GM23338 (cell line): ENCODE results near the gene BORCS8. TPM values are rescaled to one million over a fixed set of nuclear protein-coding genes. Genes with fewer than 3 reads are reported as not detected.

Experiments used
- ATAC-seq: fragments of 200-7000 bp; cut with Tn5 transposase; 3 replicates; pipeline ENCODE4 v1.9.1; 2020
- DNase-seq: peaks from one replicate; pipeline ENCODE4 v3.0.0-alpha.2; 2015; ENCODE audit warnings: low spot score
- H2AFZ ChIP-seq: fragments of 200-600 bp; sonication (generic); 2 replicates; pipeline ENCODE4 v1.8.0; 2016; ENCODE audit warnings: antibody characterized with exemption, mild to moderate bottlenecking, moderate library complexity
- H3F3A ChIP-seq: fragments of 200-600 bp; sonication (generic); replicated peaks from 2 replicates; pipeline ENCODE4 v1.8.0; 2017; ENCODE audit warnings: antibody characterized with exemption, mixed run types, low read depth
- H3K27ac ChIP-seq: fragments of 200-600 bp; sonication (generic); 2 replicates; pipeline ENCODE4 v1.6.1; 2016; ENCODE audit warnings: low read depth
- H3K27me3 ChIP-seq: fragments of 200-600 bp; sonication (generic); 2 replicates; pipeline ENCODE4 v1.8.0; 2016; ENCODE audit warnings: mild to moderate bottlenecking, mixed run types, moderate library complexity; ENCODE audit not compliant: insufficient read depth
- H3K36me3 ChIP-seq: fragments of 200-600 bp; sonication (generic); 2 replicates; pipeline ENCODE4 v1.8.0; 2016; ENCODE audit warnings: mild to moderate bottlenecking; ENCODE audit not compliant: insufficient read depth
- H3K4me1 ChIP-seq: fragments of 200-600 bp; sonication (generic); 2 replicates; pipeline ENCODE4 v1.8.0; 2016; ENCODE audit warnings: mild to moderate bottlenecking, moderate library complexity; ENCODE audit not compliant: insufficient read depth
- H3K4me2 ChIP-seq: fragments of 200-600 bp; sonication (generic); 2 replicates; pipeline ENCODE4 v1.7.1; 2017; ENCODE audit warnings: mixed run types
- H3K4me3 ChIP-seq: fragments of 200-600 bp; sonication (generic); 2 replicates; pipeline ENCODE4 v1.6.1; 2016; ENCODE audit warnings: mixed run types
- H3K79me2 ChIP-seq: fragments of 200-600 bp; sonication (generic); replicated peaks from 2 replicates; pipeline ENCODE4 v1.8.0; 2017; ENCODE audit warnings: mild to moderate bottlenecking; ENCODE audit not compliant: insufficient read depth
- H3K9me2 ChIP-seq: fragments of 200-600 bp; sonication (generic); 2 replicates; pipeline ENCODE4 v1.8.0; 2017; ENCODE audit not compliant: insufficient read depth
- H4K20me1 ChIP-seq: fragments of 200-600 bp; sonication (generic); replicated peaks from 2 replicates; pipeline ENCODE4 v1.8.0; 2017; ENCODE audit warnings: mild to moderate bottlenecking; ENCODE audit not compliant: insufficient read depth
- H3K27ac Mint-ChIP-seq: 2 replicates; pipeline ENCODE4 v1.8.0; 2020; ENCODE audit warnings: inconsistent platforms, mild to moderate bottlenecking, moderate library complexity, mixed read lengths
- H3K27me3 Mint-ChIP-seq: 3 replicates; pipeline ENCODE4 v1.8.0; 2022; ENCODE audit warnings: low read depth, mild to moderate bottlenecking, moderate library complexity, mixed read lengths, inconsistent platforms; ENCODE audit not compliant: insufficient read depth, poor library complexity
- H3K36me3 Mint-ChIP-seq: 3 replicates; pipeline ENCODE4 v1.8.0; 2021; ENCODE audit warnings: low read depth, mild to moderate bottlenecking, inconsistent platforms, moderate library complexity, mixed read lengths
- H3K4me1 Mint-ChIP-seq: 3 replicates; pipeline ENCODE4 v1.8.0; 2020; ENCODE audit warnings: mild to moderate bottlenecking, inconsistent platforms, mixed read lengths
- H3K4me3 Mint-ChIP-seq: 3 replicates; pipeline ENCODE4 v1.8.0; 2021; ENCODE audit warnings: moderate library complexity, mild to moderate bottlenecking, inconsistent platforms, mixed read lengths
- H3K9me3 Mint-ChIP-seq: 3 replicates; pipeline ENCODE4 v1.8.0; 2020; ENCODE audit warnings: moderate library complexity, mild to moderate bottlenecking, inconsistent platforms, mixed read lengths
- CREB1 ChIP-seq: fragments of 250-450 bp; sonication (Bioruptor Pico); IDR thresholded peaks from 2 replicates; pipeline ENCODE4 v1.5.0; 2020; ENCODE audit warnings: low read depth, mild to moderate bottlenecking, moderate library complexity
- EZH2 ChIP-seq: fragments of 200-600 bp; sonication (generic); IDR thresholded peaks from one replicate; pipeline ENCODE4 v1.8.0; 2017; ENCODE audit warnings: antibody characterized with exemption, mild to moderate bottlenecking, low read depth; ENCODE audit not compliant: unreplicated experiment
- JUNB ChIP-seq: IDR thresholded peaks from one replicate; pipeline ENCODE4 v1.6.1; 2016; ENCODE audit warnings: antibody characterized with exemption; ENCODE audit not compliant: unreplicated experiment
- NANOG ChIP-seq: IDR thresholded peaks from 2 replicates; pipeline ENCODE4 v1.6.1; 2016; ENCODE audit warnings: antibody characterized with exemption, borderline replicate concordance
- POLR2AphosphoS5 ChIP-seq: IDR thresholded peaks from 2 replicates; pipeline ENCODE4 v1.6.1; 2016; ENCODE audit warnings: antibody characterized with exemption, low read depth
- STAT1 ChIP-seq: IDR thresholded peaks from one replicate; pipeline ENCODE4 v1.6.1; 2016; ENCODE audit warnings: antibody characterized with exemption; ENCODE audit not compliant: unreplicated experiment
- ZNF331 ChIP-seq: fragments of 250-450 bp; sonication (Bioruptor Pico); IDR thresholded peaks from 2 replicates; pipeline ENCODE4 v1.5.0; 2020; ENCODE audit warnings: low read depth, mild to moderate bottlenecking, moderate library complexity
- polyA plus RNA-seq: library from polyadenylated mRNA; unstranded; fragments of >200 nt; fragmentation: Nextera tagmentation; extraction: Ambion mirVana; gene quantifications from 2 replicates; pipeline ENCODE4 v1.2.1, GENCODE V29; 2016
- total RNA-seq: library from RNA; depleted of rRNA; stranded (reverse); fragments of >200 nt; shearing (Covaris generic); gene quantifications from 2 replicates; pipeline ENCODE4 v1.2.3, GENCODE V29; 2014
- TF ChIP-seq, protein P1 (sequence below): fragments of 250-450 bp; sonication (Bioruptor Pico); IDR thresholded peaks from 2 replicates; pipeline ENCODE4 v1.5.0; 2020; ENCODE audit warnings: mild to moderate bottlenecking, moderate library complexity
- TF ChIP-seq, protein P2 (sequence below): IDR thresholded peaks from 2 replicates; pipeline ENCODE4 v1.6.1; 2016; ENCODE audit warnings: antibody characterized with exemption

BORCS8 gene
- total and polyA plus RNA-seq, 2 experiments from 2014 or later: 15.1 to 18.8 TPM

DNA sequence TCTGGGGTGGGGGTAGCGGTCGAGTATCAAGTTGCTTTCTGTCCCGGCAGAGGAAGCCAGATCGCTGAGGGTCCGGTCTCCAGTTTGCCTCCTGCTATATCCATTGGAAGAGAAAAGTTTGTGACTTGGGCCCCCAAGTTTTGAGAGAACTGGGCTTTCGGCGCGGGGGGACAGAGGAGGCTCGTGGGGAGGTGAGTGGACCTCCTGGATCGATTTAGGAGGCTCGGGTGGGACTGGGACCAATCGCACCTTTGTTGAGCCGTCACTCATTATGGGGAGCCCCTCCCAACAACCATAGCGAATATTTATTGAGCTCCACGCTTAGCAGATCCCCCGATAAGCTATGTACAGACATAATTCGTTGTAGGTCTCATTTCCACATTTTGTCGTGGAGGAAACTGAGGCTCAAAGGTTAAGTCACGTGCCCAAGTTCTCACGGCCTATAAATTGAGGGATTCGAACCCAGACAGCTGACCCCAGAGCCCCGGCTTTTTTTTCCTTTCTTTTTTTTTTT lies 1.0 kb upstream of the BORCS8 start:
- DNase-seq (no peak), ATAC-seq (peak; percentile 5)
- Mint-ChIP-seq H3K36me3 (peaks cover 15% of the 10 kb centered on the region; the same call in 2 of the 3 replicates), H3K27me3 (peaks cover 19% of the 10 kb centered on the region), H3K4me1 (peaks cover 10% of the 10 kb centered on the region), H3K4me3 (peak overlapping the region; percentile 99), H3K9me3 (no peaks in the 10 kb centered on the region; the same call in 2 of the 3 replicates), H3K27ac (peak overlapping the region; percentile 97)
- H3K9me2 ChIP-seq: no peaks in the 10 kb centered on the region
- peaks cover 7% of the 10 kb centered on the region; the same call in 1 of the 2 replicates for H3K4me1 ChIP-seq
- no peaks in the 10 kb centered on the region for H3K27me3 ChIP-seq
- peak; percentile 58 for TF ChIP-seq POLR2AphosphoS5
- no peak for TF ChIP-seq CREB1 (CRISPR knock-in tag)
- no peaks in the 10 kb centered on the region for H3K36me3 ChIP-seq
- H3K79me2 ChIP-seq: peaks cover 30% of the 10 kb centered on the region
- peak overlapping the region; percentile 84 for H3K4me3 ChIP-seq
- peaks cover 10% of the 10 kb centered on the region for H4K20me1 ChIP-seq
- H3K27ac ChIP-seq: peak overlapping the region; percentile 82; the same call in 1 of the 2 replicates
- H3K4me2 ChIP-seq: peak overlapping the region; percentile 88
- 0 out of 2 replicates have a peak, but pooled peaks cover 2% of the 10 kb centered on the region for H3F3A ChIP-seq
- H2AFZ ChIP-seq: peak overlapping the region; percentile 80; the same call in 1 of the 2 replicates

DNA sequence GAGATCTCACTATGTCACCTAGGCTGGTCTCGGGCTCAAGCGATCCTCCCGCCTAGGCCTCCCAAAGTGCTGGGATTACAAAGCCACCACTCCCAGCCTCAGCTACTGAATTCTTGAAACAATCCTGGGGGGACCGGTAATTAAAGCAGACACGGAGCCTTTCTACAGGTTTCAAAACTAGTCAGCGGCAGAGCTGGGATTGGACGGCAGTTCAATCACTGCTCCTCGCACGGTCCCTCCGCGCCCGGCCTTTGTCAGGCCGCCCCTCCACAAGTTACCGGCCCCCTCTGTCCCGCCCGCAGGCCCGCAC lies 229 bp downstream of the BORCS8 start:
- peak overlapping the region; percentile 96 for H3K27ac ChIP-seq
- peaks cover 30% of the 10 kb centered on the region for H3K79me2 ChIP-seq
- H3F3A ChIP-seq: 0 out of 2 replicates have a peak, but pooled peaks cover 2% of the 10 kb centered on the region
- peak overlapping the region; percentile 86 for H3K4me2 ChIP-seq
- peak overlapping the region; percentile 84 for H3K4me3 ChIP-seq
- ATAC-seq (no peak), DNase-seq (no peak)
- H4K20me1 ChIP-seq: peaks cover 10% of the 10 kb centered on the region
- peaks cover 7% of the 10 kb centered on the region; the same call in 1 of the 2 replicates for H3K4me1 ChIP-seq
- no peaks in the 10 kb centered on the region for H3K9me2 ChIP-seq
- Mint-ChIP-seq H3K27me3 (peaks cover 19% of the 10 kb centered on the region), H3K27ac (peak overlapping the region; percentile 98), H3K4me3 (peak overlapping the region; percentile 99), H3K9me3 (no peaks in the 10 kb centered on the region; the same call in 2 of the 3 replicates), H3K36me3 (peaks cover 8% of the 10 kb centered on the region; the same call in 1 of the 3 replicates), H3K4me1 (peaks cover 10% of the 10 kb centered on the region)
- H2AFZ ChIP-seq: peak overlapping the region; percentile 87
- no peaks in the 10 kb centered on the region for H3K36me3 ChIP-seq
- H3K27me3 ChIP-seq: no peaks in the 10 kb centered on the region
- TF ChIP-seq, protein P1, sequence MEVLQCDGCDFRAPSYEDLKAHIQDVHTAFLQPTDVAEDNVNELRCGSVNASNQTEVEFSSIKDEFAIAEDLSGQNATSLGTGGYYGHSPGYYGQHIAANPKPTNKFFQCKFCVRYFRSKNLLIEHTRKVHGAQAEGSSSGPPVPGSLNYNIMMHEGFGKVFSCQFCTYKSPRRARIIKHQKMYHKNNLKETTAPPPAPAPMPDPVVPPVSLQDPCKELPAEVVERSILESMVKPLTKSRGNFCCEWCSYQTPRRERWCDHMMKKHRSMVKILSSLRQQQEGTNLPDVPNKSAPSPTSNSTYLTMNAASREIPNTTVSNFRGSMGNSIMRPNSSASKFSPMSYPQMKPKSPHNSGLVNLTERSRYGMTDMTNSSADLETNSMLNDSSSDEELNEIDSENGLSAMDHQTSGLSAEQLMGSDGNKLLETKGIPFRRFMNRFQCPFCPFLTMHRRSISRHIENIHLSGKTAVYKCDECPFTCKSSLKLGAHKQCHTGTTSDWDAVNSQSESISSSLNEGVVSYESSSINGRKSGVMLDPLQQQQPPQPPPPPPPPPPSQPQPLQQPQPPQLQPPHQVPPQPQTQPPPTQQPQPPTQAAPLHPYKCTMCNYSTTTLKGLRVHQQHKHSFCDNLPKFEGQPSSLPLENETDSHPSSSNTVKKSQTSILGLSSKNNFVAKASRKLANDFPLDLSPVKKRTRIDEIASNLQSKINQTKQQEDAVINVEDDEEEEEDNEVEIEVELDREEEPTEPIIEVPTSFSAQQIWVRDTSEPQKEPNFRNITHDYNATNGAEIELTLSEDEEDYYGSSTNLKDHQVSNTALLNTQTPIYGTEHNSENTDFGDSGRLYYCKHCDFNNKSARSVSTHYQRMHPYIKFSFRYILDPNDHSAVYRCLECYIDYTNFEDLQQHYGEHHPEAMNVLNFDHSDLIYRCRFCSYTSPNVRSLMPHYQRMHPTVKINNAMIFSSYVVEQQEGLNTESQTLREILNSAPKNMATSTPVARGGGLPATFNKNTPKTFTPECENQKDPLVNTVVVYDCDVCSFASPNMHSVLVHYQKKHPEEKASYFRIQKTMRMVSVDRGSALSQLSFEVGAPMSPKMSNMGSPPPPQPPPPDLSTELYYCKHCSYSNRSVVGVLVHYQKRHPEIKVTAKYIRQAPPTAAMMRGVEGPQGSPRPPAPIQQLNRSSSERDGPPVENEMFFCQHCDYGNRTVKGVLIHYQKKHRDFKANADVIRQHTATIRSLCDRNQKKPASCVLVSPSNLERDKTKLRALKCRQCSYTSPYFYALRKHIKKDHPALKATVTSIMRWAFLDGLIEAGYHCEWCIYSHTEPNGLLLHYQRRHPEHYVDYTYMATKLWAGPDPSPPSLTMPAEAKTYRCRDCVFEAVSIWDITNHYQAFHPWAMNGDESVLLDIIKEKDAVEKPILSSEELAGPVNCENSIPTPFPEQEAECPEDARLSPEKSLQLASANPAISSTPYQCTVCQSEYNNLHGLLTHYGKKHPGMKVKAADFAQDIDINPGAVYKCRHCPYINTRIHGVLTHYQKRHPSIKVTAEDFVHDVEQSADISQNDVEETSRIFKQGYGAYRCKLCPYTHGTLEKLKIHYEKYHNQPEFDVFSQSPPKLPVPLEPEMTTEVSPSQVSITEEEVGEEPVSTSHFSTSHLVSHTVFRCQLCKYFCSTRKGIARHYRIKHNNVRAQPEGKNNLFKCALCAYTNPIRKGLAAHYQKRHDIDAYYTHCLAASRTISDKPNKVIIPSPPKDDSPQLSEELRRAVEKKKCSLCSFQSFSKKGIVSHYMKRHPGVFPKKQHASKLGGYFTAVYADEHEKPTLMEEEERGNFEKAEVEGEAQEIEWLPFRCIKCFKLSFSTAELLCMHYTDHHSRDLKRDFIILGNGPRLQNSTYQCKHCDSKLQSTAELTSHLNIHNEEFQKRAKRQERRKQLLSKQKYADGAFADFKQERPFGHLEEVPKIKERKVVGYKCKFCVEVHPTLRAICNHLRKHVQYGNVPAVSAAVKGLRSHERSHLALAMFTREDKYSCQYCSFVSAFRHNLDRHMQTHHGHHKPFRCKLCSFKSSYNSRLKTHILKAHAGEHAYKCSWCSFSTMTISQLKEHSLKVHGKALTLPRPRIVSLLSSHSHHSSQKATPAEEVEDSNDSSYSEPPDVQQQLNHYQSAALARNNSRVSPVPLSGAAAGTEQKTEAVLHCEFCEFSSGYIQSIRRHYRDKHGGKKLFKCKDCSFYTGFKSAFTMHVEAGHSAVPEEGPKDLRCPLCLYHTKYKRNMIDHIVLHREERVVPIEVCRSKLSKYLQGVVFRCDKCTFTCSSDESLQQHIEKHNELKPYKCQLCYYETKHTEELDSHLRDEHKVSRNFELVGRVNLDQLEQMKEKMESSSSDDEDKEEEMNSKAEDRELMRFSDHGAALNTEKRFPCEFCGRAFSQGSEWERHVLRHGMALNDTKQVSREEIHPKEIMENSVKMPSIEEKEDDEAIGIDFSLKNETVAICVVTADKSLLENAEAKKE (CRISPR knock-in tag): no peak
- no peak for TF ChIP-seq JUNB
- TF ChIP-seq ZNF331 (CRISPR knock-in tag): no peak
- TF ChIP-seq STAT1: no peak
- no peak for TF ChIP-seq EZH2
- TF ChIP-seq, protein P2, sequence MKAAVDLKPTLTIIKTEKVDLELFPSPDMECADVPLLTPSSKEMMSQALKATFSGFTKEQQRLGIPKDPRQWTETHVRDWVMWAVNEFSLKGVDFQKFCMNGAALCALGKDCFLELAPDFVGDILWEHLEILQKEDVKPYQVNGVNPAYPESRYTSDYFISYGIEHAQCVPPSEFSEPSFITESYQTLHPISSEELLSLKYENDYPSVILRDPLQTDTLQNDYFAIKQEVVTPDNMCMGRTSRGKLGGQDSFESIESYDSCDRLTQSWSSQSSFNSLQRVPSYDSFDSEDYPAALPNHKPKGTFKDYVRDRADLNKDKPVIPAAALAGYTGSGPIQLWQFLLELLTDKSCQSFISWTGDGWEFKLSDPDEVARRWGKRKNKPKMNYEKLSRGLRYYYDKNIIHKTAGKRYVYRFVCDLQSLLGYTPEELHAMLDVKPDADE: no peak
- no peak for TF ChIP-seq NANOG
